GM18951 (cell line): Measurements from ENCODE around the gene AP2A1.
A peak's percentile ranks its signal among the peaks of the same experiment; 100 is the strongest.
"Not testable (repeated sequence)": the region's sequence is repeated elsewhere in the genome, so short reads cannot be mapped to it uniquely, and the experiment has no call there.

Experiments
- POLR2A ChIP-seq: IDR thresholded peaks from 4 replicates; pipeline ENCODE4 v1.6.1; 2011; ENCODE audit warnings: mild to moderate bottlenecking; ENCODE audit not compliant: insufficient read length, insufficient read depth; ENCODE audit errors: extremely low read depth
- in situ Hi-C: fragments of 300-500 bp; cut with MboI; formaldehyde crosslinking; loops from one replicate; pipeline ENCODE4 v1.12.0; 2022; ENCODE audit warnings: low sequenced_read_pairs, mixed read lengths, inconsistent platforms; ENCODE audit not compliant: unreplicated experiment

Gene AP2A1

GRCh38 chr19:49817964-49818648 is 51.3 kb downstream of the AP2A1 start, which contains the start of gene MED25:
TSS of gene MED25 (plus strand) at chr19:49818289. CDS start at chr19:49818342, 53 bp downstream.
- peak; percentile 83 for TF ChIP-seq POLR2A
- in situ Hi-C loops: no loop called here

GRCh38 chr19:49818649-49819370 is 52.0 kb downstream of the AP2A1 start:
- no peak for TF ChIP-seq POLR2A
- in situ Hi-C loops: no loop called here

GRCh38 chr19:49819452-49820115 is 52.8 kb downstream of the AP2A1 start:
- in situ Hi-C loops: not testable (repeated sequence)

GRCh38 chr19:49820125-49820524 is 53.3 kb downstream of the AP2A1 start:
- no peak for TF ChIP-seq POLR2A
- in situ Hi-C loops: no loop called here

GRCh38 chr19:49823472-49823871 is 56.7 kb downstream of the AP2A1 start:
- no peak for TF ChIP-seq POLR2A
- in situ Hi-C loops: no loop called here

- in situ Hi-C loops: no loop called here
- no peak for TF ChIP-seq POLR2A
These were observed 57.9 kb downstream of the AP2A1 start for GRCh38 chr19:49824662-49825061.

- TF ChIP-seq POLR2A: no peak
- in situ Hi-C loops: no loop called here
These were observed 60.2 kb downstream of the AP2A1 start for GRCh38 chr19:49827034-49827433.

GRCh38 chr19:49829200-49829599 is 62.4 kb downstream of the AP2A1 start:
- TF ChIP-seq POLR2A: no peak
- in situ Hi-C loops: no loop called here

- in situ Hi-C loops: no loop called here
- TF ChIP-seq POLR2A: no peak
These were observed 62.9 kb downstream of the AP2A1 start for GRCh38 chr19:49829721-49830120.

- TF ChIP-seq POLR2A: no peak
- in situ Hi-C loops: no loop called here
These were observed 64.0 kb downstream of the AP2A1 start for GRCh38 chr19:49830766-49831165.

GRCh38 chr19:49831592-49831991 is 64.8 kb downstream of the AP2A1 start:
- TF ChIP-seq POLR2A: no peak
- in situ Hi-C loops: no loop called here

GRCh38 chr19:49832556-49832955 is 65.8 kb downstream of the AP2A1 start:
- in situ Hi-C loops: no loop called here

GRCh38 chr19:49833599-49833998 is 66.8 kb downstream of the AP2A1 start:
- in situ Hi-C loops: no loop called here
- TF ChIP-seq POLR2A: no peak

More at GRCh38 chr19:49832556-49832955, 65.8 kb downstream of the AP2A1 start:
- no peak for TF ChIP-seq POLR2A

- TF ChIP-seq POLR2A: no peak
- in situ Hi-C loops: no loop called here
These were observed 68.8 kb downstream of the AP2A1 start for GRCh38 chr19:49835562-49835961.
